DOHH2 (cell line): ENCODE results near the gene GLI3.

Source experiments
- H3F3A ChIP-seq: fragments of 200-600 bp; sonication (generic), shearing (Covaris generic); 2 replicates; pipeline ENCODE4 v1.6.0; 2016; ENCODE audit warnings: antibody characterized with exemption, mild to moderate bottlenecking; ENCODE audit not compliant: control insufficient read depth, insufficient read depth
- H3K27ac ChIP-seq: fragments of 200-600 bp; sonication (generic); 2 replicates; pipeline ENCODE4 v1.5.1; 2014; ENCODE audit warnings: low read depth, mild to moderate bottlenecking, low read length, moderate library complexity
- H3K27me3 ChIP-seq: fragments of 200-600 bp; sonication (generic); 2 replicates; pipeline ENCODE4 v1.6.1; 2014; ENCODE audit warnings: mild to moderate bottlenecking, low read length, mixed read lengths; ENCODE audit not compliant: control insufficient read depth
- H3K36me3 ChIP-seq: fragments of 200-600 bp; sonication (generic); 2 replicates; pipeline ENCODE4 v1.6.1; 2014; ENCODE audit warnings: mild to moderate bottlenecking, low read length, moderate library complexity, mixed read lengths; ENCODE audit not compliant: control insufficient read depth
- H3K4me1 ChIP-seq: fragments of 200-600 bp; sonication (generic); 2 replicates; pipeline ENCODE4 v1.6.1; 2014; ENCODE audit warnings: mild to moderate bottlenecking, low read length, mixed read lengths; ENCODE audit not compliant: control insufficient read depth
- H3K4me2 ChIP-seq: fragments of 200-600 bp; sonication (generic); 2 replicates; pipeline ENCODE4 v1.6.0; 2014; ENCODE audit warnings: mild to moderate bottlenecking, low read length, moderate library complexity
- H3K4me3 ChIP-seq: fragments of 200-600 bp; sonication (generic); 2 replicates; pipeline ENCODE4 v1.5.1; 2014; ENCODE audit warnings: mild to moderate bottlenecking, low read length, mixed read lengths
- H3K79me2 ChIP-seq: fragments of 200-600 bp; sonication (generic); 2 replicates; pipeline ENCODE4 v1.6.1; 2014; ENCODE audit warnings: mild to moderate bottlenecking, low read length, mixed read lengths; ENCODE audit not compliant: control insufficient read depth
- H3K9me2 ChIP-seq: fragments of 200-600 bp; sonication (generic); replicated peaks from 2 replicates; pipeline ENCODE4 v1.6.1; 2014; ENCODE audit warnings: mild to moderate bottlenecking, low read length, mixed read lengths; ENCODE audit not compliant: control insufficient read depth
- H3K9me3 ChIP-seq: fragments of 200-600 bp; sonication (generic); 2 replicates; pipeline ENCODE4 v1.6.1; 2014; ENCODE audit warnings: antibody characterized with exemption, low read length, mixed read lengths; ENCODE audit not compliant: control insufficient read depth, insufficient read depth
- H4K20me1 ChIP-seq: fragments of 200-600 bp; sonication (generic); 2 replicates; pipeline ENCODE4 v1.6.0; 2014; ENCODE audit warnings: low read depth, mild to moderate bottlenecking, antibody characterized with exemption, low read length, moderate library complexity; ENCODE audit not compliant: control insufficient read depth, insufficient read depth
- EZH2phosphoT487 ChIP-seq: fragments of 200-600 bp; sonication (generic); IDR thresholded peaks from 2 replicates; pipeline ENCODE4 v1.6.1; 2017; ENCODE audit warnings: borderline replicate concordance, mild to moderate bottlenecking, antibody characterized with exemption, low read length, moderate library complexity, mixed read lengths
- TF ChIP-seq, protein P1 (sequence below): fragments of 200-600 bp; sonication (generic); IDR thresholded peaks from one replicate; pipeline ENCODE4 v1.5.1; 2014; ENCODE audit warnings: antibody characterized with exemption, mild to moderate bottlenecking, low read depth, low read length; ENCODE audit not compliant: poor library complexity, severe bottlenecking

GLI3 gene

DNA sequence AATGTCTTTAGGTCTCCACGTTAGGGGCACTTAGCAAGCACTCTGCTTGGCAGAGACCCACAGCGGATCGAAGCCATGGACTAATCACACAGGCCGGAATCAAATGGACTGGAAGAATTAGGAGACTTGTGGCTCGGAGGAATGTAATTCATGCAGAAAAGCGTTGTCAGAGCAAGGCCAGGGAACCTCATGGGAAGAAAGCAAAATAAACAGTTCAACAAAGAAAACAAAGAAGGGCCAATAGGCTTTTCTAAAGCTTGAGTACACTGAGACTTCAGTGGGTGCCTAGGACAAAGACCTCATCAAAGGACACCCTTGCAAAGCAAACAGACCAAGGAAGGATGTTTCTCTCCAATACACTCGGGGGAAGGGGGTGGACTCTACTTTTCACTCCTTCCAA lies 171.1 kb downstream of the GLI3 start:
- Histone ChIP-seq H3K4me3 (no peak overlapping the region), H3K9me2 (no peaks in the 10 kb centered on the region), H3K27ac (no peak overlapping the region), H3K4me2 (no peak overlapping the region), H3K9me3 (no peaks in the 10 kb centered on the region), H4K20me1 (no peaks in the 10 kb centered on the region), H3K79me2 (no peaks in the 10 kb centered on the region), H3K27me3 (no peaks in the 10 kb centered on the region), H3F3A (no peaks in the 10 kb centered on the region), H3K4me1 (no peaks in the 10 kb centered on the region), H3K36me3 (no peaks in the 10 kb centered on the region)
- TF ChIP-seq, protein P1, sequence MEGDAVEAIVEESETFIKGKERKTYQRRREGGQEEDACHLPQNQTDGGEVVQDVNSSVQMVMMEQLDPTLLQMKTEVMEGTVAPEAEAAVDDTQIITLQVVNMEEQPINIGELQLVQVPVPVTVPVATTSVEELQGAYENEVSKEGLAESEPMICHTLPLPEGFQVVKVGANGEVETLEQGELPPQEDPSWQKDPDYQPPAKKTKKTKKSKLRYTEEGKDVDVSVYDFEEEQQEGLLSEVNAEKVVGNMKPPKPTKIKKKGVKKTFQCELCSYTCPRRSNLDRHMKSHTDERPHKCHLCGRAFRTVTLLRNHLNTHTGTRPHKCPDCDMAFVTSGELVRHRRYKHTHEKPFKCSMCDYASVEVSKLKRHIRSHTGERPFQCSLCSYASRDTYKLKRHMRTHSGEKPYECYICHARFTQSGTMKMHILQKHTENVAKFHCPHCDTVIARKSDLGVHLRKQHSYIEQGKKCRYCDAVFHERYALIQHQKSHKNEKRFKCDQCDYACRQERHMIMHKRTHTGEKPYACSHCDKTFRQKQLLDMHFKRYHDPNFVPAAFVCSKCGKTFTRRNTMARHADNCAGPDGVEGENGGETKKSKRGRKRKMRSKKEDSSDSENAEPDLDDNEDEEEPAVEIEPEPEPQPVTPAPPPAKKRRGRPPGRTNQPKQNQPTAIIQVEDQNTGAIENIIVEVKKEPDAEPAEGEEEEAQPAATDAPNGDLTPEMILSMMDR: no peak
- TF ChIP-seq EZH2phosphoT487: no peak

DNA sequence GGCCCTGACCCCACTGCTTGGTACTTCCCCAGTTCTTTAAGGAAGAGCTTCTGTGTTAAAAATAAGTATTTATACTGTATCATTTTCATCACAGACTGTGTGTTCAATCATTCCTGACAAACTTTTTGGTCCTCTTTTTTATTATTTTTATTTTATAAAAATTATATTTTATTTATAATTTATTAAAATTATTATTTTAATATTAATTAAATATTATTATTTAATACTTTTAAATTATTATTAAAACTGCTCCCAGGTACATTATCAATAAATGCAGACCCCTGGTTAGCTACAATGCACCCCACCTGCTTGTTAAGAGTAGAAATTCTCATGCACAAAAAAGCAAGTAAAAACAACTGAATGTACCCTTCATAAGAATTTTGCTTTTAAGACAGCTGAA lies 172.0 kb downstream of the GLI3 start:
- H3K4me2 ChIP-seq: no peak overlapping the region
- no peaks in the 10 kb centered on the region for H3K9me3 ChIP-seq
- H3K4me1 ChIP-seq: no peaks in the 10 kb centered on the region
- TF ChIP-seq, protein P1: no peak
- no peak for TF ChIP-seq EZH2phosphoT487
- no peaks in the 10 kb centered on the region for H3F3A ChIP-seq
- no peak overlapping the region for H3K4me3 ChIP-seq
- H3K79me2 ChIP-seq: no peaks in the 10 kb centered on the region
- H3K27ac ChIP-seq: no peak overlapping the region
- H3K9me2 ChIP-seq: no peaks in the 10 kb centered on the region
- no peaks in the 10 kb centered on the region for H4K20me1 ChIP-seq
- H3K36me3 ChIP-seq: no peaks in the 10 kb centered on the region
- H3K27me3 ChIP-seq: no peaks in the 10 kb centered on the region

DNA sequence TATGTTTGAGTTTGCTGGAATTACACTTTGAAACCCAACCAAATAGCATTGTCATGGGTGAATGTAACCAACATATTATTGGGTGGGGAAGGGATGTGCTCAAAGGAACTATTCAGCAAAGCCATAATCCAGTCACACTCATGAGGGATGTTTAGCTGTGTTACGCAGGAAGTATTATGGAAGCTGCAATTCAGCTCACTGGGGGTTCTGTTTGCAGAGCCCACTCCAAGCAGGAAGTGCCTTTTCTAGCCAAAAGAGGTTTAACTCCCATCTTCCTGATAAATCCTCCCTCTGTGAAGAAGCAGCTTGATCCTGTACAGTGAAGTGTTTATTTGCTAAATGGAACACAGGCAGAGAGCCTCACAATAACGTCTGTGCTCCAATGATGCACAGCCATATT lies 172.5 kb downstream of the GLI3 start:
- no peaks in the 10 kb centered on the region for H4K20me1 ChIP-seq
- H3K36me3 ChIP-seq: no peaks in the 10 kb centered on the region
- no peaks in the 10 kb centered on the region for H3K4me1 ChIP-seq
- no peaks in the 10 kb centered on the region for H3F3A ChIP-seq
- no peaks in the 10 kb centered on the region for H3K9me2 ChIP-seq
- H3K4me3 ChIP-seq: no peak overlapping the region
- TF ChIP-seq EZH2phosphoT487: no peak
- TF ChIP-seq, protein P1: no peak
- H3K4me2 ChIP-seq: no peak overlapping the region
- H3K79me2 ChIP-seq: no peaks in the 10 kb centered on the region
- no peak overlapping the region for H3K27ac ChIP-seq
- no peaks in the 10 kb centered on the region for H3K9me3 ChIP-seq
- no peaks in the 10 kb centered on the region for H3K27me3 ChIP-seq

DNA sequence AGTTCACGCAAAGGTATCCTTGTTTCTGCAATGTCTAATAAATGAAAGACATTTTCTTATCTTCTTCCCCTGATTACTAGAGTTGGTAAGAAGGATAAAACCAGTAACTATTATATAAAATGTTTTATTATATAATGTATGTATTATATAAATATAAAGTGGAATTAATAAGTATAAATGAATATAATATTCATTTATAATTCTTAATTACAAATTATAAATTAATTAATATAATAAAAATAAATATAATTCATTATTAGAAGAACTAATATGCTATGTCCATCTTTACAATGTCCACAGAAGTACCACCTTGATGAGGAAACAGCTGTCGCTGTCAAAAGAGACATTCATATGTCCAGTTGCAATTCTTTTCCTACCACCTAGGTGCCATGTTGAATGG lies 177.7 kb downstream of the GLI3 start:
- no peaks in the 10 kb centered on the region for H3K27me3 ChIP-seq
- H4K20me1 ChIP-seq: no peaks in the 10 kb centered on the region
- no peaks in the 10 kb centered on the region for H3K9me2 ChIP-seq
- no peaks in the 10 kb centered on the region for H3K36me3 ChIP-seq
- peaks cover 6% of the 10 kb centered on the region; the same call in 1 of the 2 replicates for H3K9me3 ChIP-seq
- H3K27ac ChIP-seq: no peak overlapping the region
- TF ChIP-seq EZH2phosphoT487: no peak
- H3F3A ChIP-seq: no peaks in the 10 kb centered on the region
- H3K4me2 ChIP-seq: no peak overlapping the region
- H3K4me3 ChIP-seq: no peak overlapping the region
- no peaks in the 10 kb centered on the region for H3K79me2 ChIP-seq
- no peaks in the 10 kb centered on the region for H3K4me1 ChIP-seq
